Measurements from ENCODE around the gene WDR37. TPM values are rescaled to one million over a fixed set of nuclear protein-coding genes. Genes with fewer than 3 reads are reported as not detected.

Gene WDR37
- total RNA-seq, 1 experiment from 2014 or later: 14.2 TPM

DNA sequence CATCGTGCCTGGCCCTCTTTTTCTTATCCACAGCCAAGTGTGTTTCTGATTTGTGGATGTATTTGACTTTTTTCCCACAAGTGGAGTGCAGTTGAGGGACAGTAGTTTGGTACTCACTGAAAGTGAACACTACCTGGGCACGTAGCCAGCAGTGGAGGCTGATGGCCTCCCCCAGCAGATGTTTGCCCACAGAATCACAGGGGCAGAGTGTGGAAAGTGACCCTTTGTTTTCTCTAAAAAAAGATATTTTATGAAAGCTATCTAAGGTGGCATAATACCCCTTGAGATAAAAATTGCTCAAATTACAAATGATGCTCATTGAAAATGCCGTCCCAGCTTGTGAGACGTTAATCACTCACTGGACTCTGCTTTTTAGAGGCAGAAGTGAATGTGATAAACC lies 29.1 kb downstream of the WDR37 start:
- no TSS peak for BruUV-seq (replicated peaks)
- TF ChIP-seq, protein P1, sequence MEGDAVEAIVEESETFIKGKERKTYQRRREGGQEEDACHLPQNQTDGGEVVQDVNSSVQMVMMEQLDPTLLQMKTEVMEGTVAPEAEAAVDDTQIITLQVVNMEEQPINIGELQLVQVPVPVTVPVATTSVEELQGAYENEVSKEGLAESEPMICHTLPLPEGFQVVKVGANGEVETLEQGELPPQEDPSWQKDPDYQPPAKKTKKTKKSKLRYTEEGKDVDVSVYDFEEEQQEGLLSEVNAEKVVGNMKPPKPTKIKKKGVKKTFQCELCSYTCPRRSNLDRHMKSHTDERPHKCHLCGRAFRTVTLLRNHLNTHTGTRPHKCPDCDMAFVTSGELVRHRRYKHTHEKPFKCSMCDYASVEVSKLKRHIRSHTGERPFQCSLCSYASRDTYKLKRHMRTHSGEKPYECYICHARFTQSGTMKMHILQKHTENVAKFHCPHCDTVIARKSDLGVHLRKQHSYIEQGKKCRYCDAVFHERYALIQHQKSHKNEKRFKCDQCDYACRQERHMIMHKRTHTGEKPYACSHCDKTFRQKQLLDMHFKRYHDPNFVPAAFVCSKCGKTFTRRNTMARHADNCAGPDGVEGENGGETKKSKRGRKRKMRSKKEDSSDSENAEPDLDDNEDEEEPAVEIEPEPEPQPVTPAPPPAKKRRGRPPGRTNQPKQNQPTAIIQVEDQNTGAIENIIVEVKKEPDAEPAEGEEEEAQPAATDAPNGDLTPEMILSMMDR (IDR thresholded peaks at IDR 0.05; ENCODE audit: unreplicated experiment): no peak
- Mint-ChIP-seq H3K9me3 (ENCODE audit: unreplicated experiment) (no peaks in the 10 kb centered on the region), H3K27ac (ENCODE audit: low read depth, unreplicated experiment) (no peak overlapping the region), H3K27me3 (ENCODE audit: insufficient read depth, unreplicated experiment) (no peaks in the 10 kb centered on the region), H3K4me3 (ENCODE audit: unreplicated experiment) (no peak overlapping the region), H3K36me3 (ENCODE audit: insufficient read depth, unreplicated experiment) (peaks cover 79% of the 10 kb centered on the region), H3K4me1 (ENCODE audit: insufficient read depth, unreplicated experiment) (no peaks in the 10 kb centered on the region)
- ChIA-PET CTCF (interaction anchor here (0.6 kb wide), 1 partner anchor 212 kb away, joined by 3 read pairs; no protein-coding TSS in a partner anchor), POLR2A (no interaction called here)
- intact Hi-C loops (cut with micrococcal nuclease): no loop called here
- no peak for DNase-seq (ENCODE audit: unreplicated experiment)

DNA sequence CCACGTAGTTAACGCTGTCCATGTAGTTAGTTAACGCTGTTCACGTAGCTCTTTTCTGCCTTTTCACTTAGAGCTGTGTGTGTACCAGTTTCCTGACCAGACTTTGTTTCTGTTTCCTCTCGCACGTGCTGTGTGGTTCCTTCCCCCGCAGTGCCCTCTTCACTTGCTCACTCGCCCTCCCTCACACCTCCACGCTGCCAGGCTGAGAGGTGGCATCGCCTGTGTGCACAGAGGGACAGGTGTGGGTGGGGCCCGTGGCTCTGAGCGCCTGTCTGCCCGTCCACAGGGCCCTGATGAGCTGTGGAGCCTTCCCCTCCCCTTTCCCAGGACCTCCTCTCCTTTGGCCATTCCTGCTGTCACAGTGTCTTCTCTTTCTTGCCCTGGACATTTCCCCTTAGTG lies 30.6 kb downstream of the WDR37 start:
- Mint-ChIP-seq H3K27ac (ENCODE audit: low read depth, unreplicated experiment) (no peak overlapping the region), H3K4me3 (ENCODE audit: unreplicated experiment) (no peak overlapping the region), H3K4me1 (ENCODE audit: insufficient read depth, unreplicated experiment) (no peaks in the 10 kb centered on the region), H3K36me3 (ENCODE audit: insufficient read depth, unreplicated experiment) (peaks cover 64% of the 10 kb centered on the region), H3K27me3 (ENCODE audit: insufficient read depth, unreplicated experiment) (no peaks in the 10 kb centered on the region), H3K9me3 (ENCODE audit: unreplicated experiment) (no peaks in the 10 kb centered on the region)
- POLR2A ChIA-PET: no interaction called here
- no TSS peak for BruUV-seq (replicated peaks)
- no peak for DNase-seq (ENCODE audit: unreplicated experiment)
- intact Hi-C loops (cut with micrococcal nuclease): no loop called here
- TF ChIP-seq, protein P1 (IDR thresholded peaks at IDR 0.05; ENCODE audit: unreplicated experiment): no peak
- CTCF ChIA-PET: no interaction called here

DNA sequence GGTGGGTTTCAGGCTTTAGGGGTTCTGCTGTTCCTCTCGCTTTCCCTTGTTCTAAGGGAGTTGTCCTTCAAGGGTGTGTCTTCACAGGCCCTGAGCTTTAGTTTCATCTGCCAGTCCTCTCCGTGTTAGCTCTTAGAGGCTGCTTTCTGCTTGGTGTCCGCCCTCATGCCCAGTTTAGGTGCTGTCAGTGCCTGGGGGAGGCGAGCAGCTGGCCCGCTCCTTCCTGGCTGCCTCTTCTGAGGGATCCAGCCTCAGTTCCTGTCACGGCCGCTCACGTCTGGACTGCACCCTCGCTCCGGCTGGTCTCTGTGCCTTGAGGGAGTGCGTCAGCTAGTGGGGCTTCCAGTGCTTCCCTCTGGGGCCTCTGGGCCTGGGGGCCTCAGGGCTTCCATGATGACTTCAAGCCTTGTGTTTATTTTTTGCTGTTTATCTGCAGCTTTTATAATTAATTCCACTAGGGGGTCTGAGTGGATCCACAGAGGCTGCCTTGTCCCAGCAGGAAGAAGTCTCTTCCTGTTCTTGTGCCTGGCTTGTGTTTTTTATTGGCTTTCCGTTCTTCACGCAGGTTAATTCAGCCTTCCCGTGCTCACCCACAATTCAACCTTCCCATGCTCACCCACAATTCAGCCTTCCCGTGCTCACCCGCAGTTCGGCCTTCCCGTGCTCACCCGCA lies 33.0 kb downstream of the WDR37 start:
- no peak for DNase-seq (ENCODE audit: unreplicated experiment)
- intact Hi-C loops (cut with micrococcal nuclease): no loop called here
- TF ChIP-seq, protein P1 (IDR thresholded peaks at IDR 0.05; ENCODE audit: unreplicated experiment): no peak
- Mint-ChIP-seq H3K9me3 (ENCODE audit: unreplicated experiment) (no peaks in the 10 kb centered on the region), H3K4me1 (ENCODE audit: insufficient read depth, unreplicated experiment) (no peaks in the 10 kb centered on the region), H3K36me3 (ENCODE audit: insufficient read depth, unreplicated experiment) (peaks cover 57% of the 10 kb centered on the region), H3K27me3 (ENCODE audit: insufficient read depth, unreplicated experiment) (no peaks in the 10 kb centered on the region), H3K27ac (ENCODE audit: low read depth, unreplicated experiment) (no peak overlapping the region), H3K4me3 (ENCODE audit: unreplicated experiment) (no peak overlapping the region)
- no TSS peak for BruUV-seq (replicated peaks)
- CTCF ChIA-PET: interaction anchor here (0.6 kb wide), 2 partner anchors 14 to 29 kb away, joined by 3 to 4 read pairs; no protein-coding TSS in a partner anchor
- POLR2A ChIA-PET: no interaction called here

DNA sequence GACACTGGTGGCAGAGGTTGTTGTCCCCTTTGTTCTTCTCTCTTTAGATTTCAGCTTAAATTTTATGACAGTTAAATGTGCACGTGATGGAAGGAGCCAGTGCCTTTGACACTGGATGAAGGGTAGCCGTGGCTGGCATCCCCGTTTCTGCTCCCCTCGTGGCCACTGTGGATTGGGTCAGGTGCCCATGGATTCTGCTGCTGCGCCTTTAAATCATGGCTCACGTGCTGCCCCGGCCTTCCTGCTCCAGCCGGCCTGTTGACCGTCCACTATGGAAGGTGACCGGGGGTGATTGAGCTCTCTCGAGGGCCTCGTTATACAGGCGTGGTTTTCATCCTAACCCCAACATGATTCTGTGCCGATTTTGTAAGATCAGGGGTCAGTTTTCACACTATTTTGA lies 34.5 kb downstream of the WDR37 start:
- DNase-seq (ENCODE audit: unreplicated experiment): no peak
- H3K9me3 Mint-ChIP-seq (ENCODE audit: unreplicated experiment): no peaks in the 10 kb centered on the region
- intact Hi-C loops (cut with micrococcal nuclease): no loop called here
- BruUV-seq (replicated peaks): no TSS peak
- H3K4me3 Mint-ChIP-seq (ENCODE audit: unreplicated experiment): no peak overlapping the region
- no peaks in the 10 kb centered on the region for H3K27me3 Mint-ChIP-seq (ENCODE audit: insufficient read depth, unreplicated experiment)
- H3K4me1 Mint-ChIP-seq (ENCODE audit: insufficient read depth, unreplicated experiment): no peaks in the 10 kb centered on the region
- peaks cover 41% of the 10 kb centered on the region for H3K36me3 Mint-ChIP-seq (ENCODE audit: insufficient read depth, unreplicated experiment)
- POLR2A ChIA-PET: no interaction called here
- TF ChIP-seq, protein P1 (IDR thresholded peaks at IDR 0.05; ENCODE audit: unreplicated experiment): no peak
- H3K27ac Mint-ChIP-seq (ENCODE audit: low read depth, unreplicated experiment): no peak overlapping the region
- CTCF ChIA-PET: interaction anchor here (1.5 kb wide), 1 partner anchor 14 kb away, joined by 3 read pairs; no protein-coding TSS in a partner anchor

Measured in MCF 10A (cell line).